SK-N-SH (cell line): ENCODE measurements around the gene RPAP2.

Experiments
- EP300 ChIP-seq, 2 experiments: IDR thresholded peaks; 2 replicates each; pipeline versions ENCODE4 v1.4.0 to v1.6.1; 2012; ENCODE audit warnings: borderline replicate concordance in 1 of 2, low read depth in 1 of 2, low read length in 1 of 2
- EZH2phosphoT487 ChIP-seq: fragments of 200-600 bp; sonication (generic); IDR thresholded peaks from 2 replicates; pipeline ENCODE4 v1.6.1; 2017; ENCODE audit warnings: low read depth, mixed run types, mild to moderate bottlenecking, antibody characterized with exemption, moderate library complexity, borderline replicate concordance
- GABPA ChIP-seq: IDR thresholded peaks from 2 replicates; pipeline ENCODE4 v1.4.0; 2012; ENCODE audit warnings: low read depth, mild to moderate bottlenecking
- MEF2A ChIP-seq: IDR thresholded peaks from 2 replicates; pipeline ENCODE4 v1.4.0; 2012; ENCODE audit warnings: low read depth, borderline replicate concordance
- POLR2AphosphoS5 ChIP-seq: IDR thresholded peaks from 2 replicates; pipeline ENCODE4 v1.6.1; 2012; ENCODE audit warnings: low read depth, low read length
- RAD21 ChIP-seq: IDR thresholded peaks from 2 replicates; pipeline ENCODE4 v1.6.1; 2012; ENCODE audit warnings: mild to moderate bottlenecking, low read length
- RXRA ChIP-seq: IDR thresholded peaks from 2 replicates; pipeline ENCODE4 v1.4.0; 2012; ENCODE audit warnings: low read depth, mild to moderate bottlenecking, borderline replicate concordance
- SIN3A ChIP-seq: IDR thresholded peaks from 2 replicates; pipeline ENCODE4 v1.6.1; 2012; ENCODE audit warnings: low read depth, mild to moderate bottlenecking, low read length, moderate library complexity, borderline replicate concordance
- TF ChIP-seq, protein P1 (sequence below): IDR thresholded peaks from 2 replicates; pipeline ENCODE4 v1.4.0; 2012; ENCODE audit warnings: low read depth, borderline replicate concordance
- TF ChIP-seq, protein P2 (sequence below): IDR thresholded peaks from 2 replicates; pipeline ENCODE4 v1.6.1; 2012; ENCODE audit warnings: mild to moderate bottlenecking, low read depth, low read length, moderate library complexity
- TF ChIP-seq, protein P3 (sequence below): fragments of 200-600 bp; sonication (generic); IDR thresholded peaks from 2 replicates; pipeline ENCODE4 v1.6.1; 2017; ENCODE audit warnings: antibody characterized with exemption, mild to moderate bottlenecking, moderate library complexity
- TF ChIP-seq, protein P4 (sequence below): IDR thresholded peaks from 2 replicates; pipeline ENCODE4 v1.4.0; 2012; ENCODE audit warnings: low read depth

DNA sequence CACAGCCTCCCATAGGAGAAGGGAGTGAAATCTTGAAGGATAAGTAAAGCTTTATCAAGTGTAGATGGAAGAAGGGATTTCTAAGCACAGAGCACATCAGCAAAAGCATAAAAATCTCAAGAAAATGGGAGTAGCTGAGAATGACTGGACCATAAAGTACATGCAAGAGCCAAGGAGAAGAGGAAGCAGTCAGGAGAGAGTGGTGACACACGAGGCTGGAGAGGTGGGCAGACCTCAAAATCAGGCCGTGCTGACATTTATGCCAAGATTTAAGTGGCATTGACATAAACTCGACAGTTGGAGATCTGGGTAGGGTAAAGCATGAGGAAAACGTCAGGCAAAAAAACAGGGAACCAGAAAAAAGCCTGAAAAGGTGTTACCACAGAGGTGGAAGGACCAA, 125.5 kb downstream of the RPAP2 start:
- TF ChIP-seq POLR2AphosphoS5 (no peak), MEF2A (no peak), EZH2phosphoT487 (no peak), RXRA (no peak), SIN3A (no peak), RAD21 (no peak), EP300 (IDR thresholded peaks at IDR 0.05; ENCODE audit: borderline replicate concordance in 1 of 2, low read depth in 1 of 2, low read length in 1 of 2) (no peak), GABPA (no peak)
- TF ChIP-seq, protein P1, sequence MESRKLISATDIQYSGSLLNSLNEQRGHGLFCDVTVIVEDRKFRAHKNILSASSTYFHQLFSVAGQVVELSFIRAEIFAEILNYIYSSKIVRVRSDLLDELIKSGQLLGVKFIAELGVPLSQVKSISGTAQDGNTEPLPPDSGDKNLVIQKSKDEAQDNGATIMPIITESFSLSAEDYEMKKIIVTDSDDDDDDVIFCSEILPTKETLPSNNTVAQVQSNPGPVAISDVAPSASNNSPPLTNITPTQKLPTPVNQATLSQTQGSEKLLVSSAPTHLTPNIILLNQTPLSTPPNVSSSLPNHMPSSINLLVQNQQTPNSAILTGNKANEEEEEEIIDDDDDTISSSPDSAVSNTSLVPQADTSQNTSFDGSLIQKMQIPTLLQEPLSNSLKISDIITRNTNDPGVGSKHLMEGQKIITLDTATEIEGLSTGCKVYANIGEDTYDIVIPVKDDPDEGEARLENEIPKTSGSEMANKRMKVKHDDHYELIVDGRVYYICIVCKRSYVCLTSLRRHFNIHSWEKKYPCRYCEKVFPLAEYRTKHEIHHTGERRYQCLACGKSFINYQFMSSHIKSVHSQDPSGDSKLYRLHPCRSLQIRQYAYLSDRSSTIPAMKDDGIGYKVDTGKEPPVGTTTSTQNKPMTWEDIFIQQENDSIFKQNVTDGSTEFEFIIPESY: no peak
- TF ChIP-seq, protein P2, sequence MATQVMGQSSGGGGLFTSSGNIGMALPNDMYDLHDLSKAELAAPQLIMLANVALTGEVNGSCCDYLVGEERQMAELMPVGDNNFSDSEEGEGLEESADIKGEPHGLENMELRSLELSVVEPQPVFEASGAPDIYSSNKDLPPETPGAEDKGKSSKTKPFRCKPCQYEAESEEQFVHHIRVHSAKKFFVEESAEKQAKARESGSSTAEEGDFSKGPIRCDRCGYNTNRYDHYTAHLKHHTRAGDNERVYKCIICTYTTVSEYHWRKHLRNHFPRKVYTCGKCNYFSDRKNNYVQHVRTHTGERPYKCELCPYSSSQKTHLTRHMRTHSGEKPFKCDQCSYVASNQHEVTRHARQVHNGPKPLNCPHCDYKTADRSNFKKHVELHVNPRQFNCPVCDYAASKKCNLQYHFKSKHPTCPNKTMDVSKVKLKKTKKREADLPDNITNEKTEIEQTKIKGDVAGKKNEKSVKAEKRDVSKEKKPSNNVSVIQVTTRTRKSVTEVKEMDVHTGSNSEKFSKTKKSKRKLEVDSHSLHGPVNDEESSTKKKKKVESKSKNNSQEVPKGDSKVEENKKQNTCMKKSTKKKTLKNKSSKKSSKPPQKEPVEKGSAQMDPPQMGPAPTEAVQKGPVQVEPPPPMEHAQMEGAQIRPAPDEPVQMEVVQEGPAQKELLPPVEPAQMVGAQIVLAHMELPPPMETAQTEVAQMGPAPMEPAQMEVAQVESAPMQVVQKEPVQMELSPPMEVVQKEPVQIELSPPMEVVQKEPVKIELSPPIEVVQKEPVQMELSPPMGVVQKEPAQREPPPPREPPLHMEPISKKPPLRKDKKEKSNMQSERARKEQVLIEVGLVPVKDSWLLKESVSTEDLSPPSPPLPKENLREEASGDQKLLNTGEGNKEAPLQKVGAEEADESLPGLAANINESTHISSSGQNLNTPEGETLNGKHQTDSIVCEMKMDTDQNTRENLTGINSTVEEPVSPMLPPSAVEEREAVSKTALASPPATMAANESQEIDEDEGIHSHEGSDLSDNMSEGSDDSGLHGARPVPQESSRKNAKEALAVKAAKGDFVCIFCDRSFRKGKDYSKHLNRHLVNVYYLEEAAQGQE: no peak
- TF ChIP-seq, protein P3, sequence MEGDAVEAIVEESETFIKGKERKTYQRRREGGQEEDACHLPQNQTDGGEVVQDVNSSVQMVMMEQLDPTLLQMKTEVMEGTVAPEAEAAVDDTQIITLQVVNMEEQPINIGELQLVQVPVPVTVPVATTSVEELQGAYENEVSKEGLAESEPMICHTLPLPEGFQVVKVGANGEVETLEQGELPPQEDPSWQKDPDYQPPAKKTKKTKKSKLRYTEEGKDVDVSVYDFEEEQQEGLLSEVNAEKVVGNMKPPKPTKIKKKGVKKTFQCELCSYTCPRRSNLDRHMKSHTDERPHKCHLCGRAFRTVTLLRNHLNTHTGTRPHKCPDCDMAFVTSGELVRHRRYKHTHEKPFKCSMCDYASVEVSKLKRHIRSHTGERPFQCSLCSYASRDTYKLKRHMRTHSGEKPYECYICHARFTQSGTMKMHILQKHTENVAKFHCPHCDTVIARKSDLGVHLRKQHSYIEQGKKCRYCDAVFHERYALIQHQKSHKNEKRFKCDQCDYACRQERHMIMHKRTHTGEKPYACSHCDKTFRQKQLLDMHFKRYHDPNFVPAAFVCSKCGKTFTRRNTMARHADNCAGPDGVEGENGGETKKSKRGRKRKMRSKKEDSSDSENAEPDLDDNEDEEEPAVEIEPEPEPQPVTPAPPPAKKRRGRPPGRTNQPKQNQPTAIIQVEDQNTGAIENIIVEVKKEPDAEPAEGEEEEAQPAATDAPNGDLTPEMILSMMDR: no peak
- TF ChIP-seq, protein P4, sequence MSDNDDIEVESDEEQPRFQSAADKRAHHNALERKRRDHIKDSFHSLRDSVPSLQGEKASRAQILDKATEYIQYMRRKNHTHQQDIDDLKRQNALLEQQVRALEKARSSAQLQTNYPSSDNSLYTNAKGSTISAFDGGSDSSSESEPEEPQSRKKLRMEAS: no peak
